Endothelial cell of umbilical vein (primary cell): Measurements from ENCODE around the gene CCR5. TPM values are rescaled to one million over a fixed set of nuclear protein-coding genes. Genes with fewer than 3 reads are reported as not detected.

Experiments used
- BruUV-seq: library from RNA; stranded (reverse); fragments of 400-500 nt; replicated peaks from 2 replicates; lab custom pipeline; 2021; lab: Mats Ljungman, UMichigan
- CTCF ChIA-PET: fragments of 300-600, 350-600 bp; sonication (Branson Sonifier 250); formaldehyde crosslinking; loops from one replicate; lab custom pipeline; 2021; ENCODE audit warnings: antibody characterized with exemption, inconsistent platforms; lab: Charles Lee
- POLR2A ChIA-PET: fragments of 300-600, 350-600 bp; sonication (Branson Sonifier 250); formaldehyde crosslinking; loops from one replicate; lab custom pipeline; 2021; ENCODE audit warnings: antibody characterized with exemption, inconsistent platforms; lab: Charles Lee
- DNase-seq: peaks from one replicate; pipeline ENCODE4 v3.0.0-alpha.2; 2011; ENCODE audit warnings: low read depth, low spot score
- FAIRE-seq: peaks from 2 replicates; lab custom pipeline; 2011; peaks lifted over from hg19 to GRCh38; lab: Jason Lieb, UNC
- H2AFZ ChIP-seq: 2 replicates; pipeline ENCODE4 v1.6.0; 2012; ENCODE audit warnings: low read depth, low read length, control low read depth, inconsistent platforms
- H3K27ac ChIP-seq: 2 replicates; pipeline ENCODE4 v1.5.1; 2011; ENCODE audit warnings: low read depth, mild to moderate bottlenecking, control low read depth, low read length, moderate library complexity; ENCODE audit not compliant: insufficient read depth
- H3K27me3 ChIP-seq, 2 experiments: 2 replicates each; pipeline versions ENCODE4 v1.6.0 to v1.6.1; 2011; ENCODE audit warnings: low read length in 2 of 2, mixed read lengths in 1 of 2; ENCODE audit not compliant: control insufficient read depth in 2 of 2, insufficient read depth in 2 of 2
- H3K36me3 ChIP-seq, 2 experiments: 2 replicates in 1 of 2; 3 replicates in 1 of 2; pipeline ENCODE4 v1.5.1; 2011; ENCODE audit warnings: low read length in 2 of 2, mild to moderate bottlenecking in 1 of 2, moderate library complexity in 1 of 2; ENCODE audit not compliant: control insufficient read depth in 2 of 2, insufficient read depth in 2 of 2; ENCODE audit errors: extremely low read depth in 1 of 2
- H3K4me1 ChIP-seq: 3 replicates; pipeline ENCODE4 v1.5.1; 2011; ENCODE audit warnings: mild to moderate bottlenecking, low read length; ENCODE audit not compliant: control insufficient read depth, insufficient read depth; ENCODE audit errors: extremely low read depth
- H3K4me2 ChIP-seq: 2 replicates; pipeline ENCODE4 v1.6.1; 2011; ENCODE audit warnings: low read length, control low read depth, mixed read lengths; ENCODE audit not compliant: insufficient read depth
- H3K4me3 ChIP-seq, 3 experiments: fragments of 200-600 bp in 1 of 3; sonication (generic), shearing (Covaris generic) in 1 of 3; replicated peaks in 1 of 3; 2 replicates each; pipeline ENCODE4 v1.5.1; 2011 to 2016; ENCODE audit warnings: control low read depth in 3 of 3, low read length in 3 of 3, mild to moderate bottlenecking in 2 of 3, inconsistent platforms in 1 of 3, low read depth in 1 of 3, moderate library complexity in 1 of 3; ENCODE audit not compliant: insufficient read depth in 1 of 3
- H3K79me2 ChIP-seq: 2 replicates; pipeline ENCODE4 v1.6.0; 2012; ENCODE audit warnings: low read length, inconsistent platforms; ENCODE audit not compliant: control insufficient read depth, insufficient read depth
- H3K9ac ChIP-seq: replicated peaks from 2 replicates; pipeline ENCODE3; 2011; ENCODE audit warnings: low read length, control low read depth; ENCODE audit not compliant: insufficient read depth; ENCODE audit errors: extremely low read depth
- H3K9me1 ChIP-seq: replicated peaks from 3 replicates; pipeline ENCODE4 v1.6.0; 2011; ENCODE audit warnings: mild to moderate bottlenecking, low read length; ENCODE audit not compliant: control insufficient read depth, insufficient read depth; ENCODE audit errors: extremely low read depth
- H3K9me3 ChIP-seq: replicated peaks from 2 replicates; pipeline ENCODE4 v1.5.1; 2012; ENCODE audit warnings: low read length, inconsistent platforms; ENCODE audit not compliant: control insufficient read depth, insufficient read depth
- H4K20me1 ChIP-seq: replicated peaks from 2 replicates; pipeline ENCODE3; 2011; ENCODE audit warnings: mild to moderate bottlenecking, low read length; ENCODE audit not compliant: control insufficient read depth, insufficient read depth; ENCODE audit errors: extremely low read depth
- CTCF ChIP-seq, 2 donors: IDR thresholded peaks; 1 replicate in 1 of 2; 2 replicates in 1 of 2; pipeline ENCODE4 v1.5.1; 2011; ENCODE audit warnings: low read length in 2 of 2, mild to moderate bottlenecking in 2 of 2, moderate library complexity in 2 of 2, control low read depth in 1 of 2, inconsistent platforms in 1 of 2, low read depth in 1 of 2; ENCODE audit not compliant: insufficient read depth in 1 of 2; ENCODE audit errors: extremely low read depth in 1 of 2
- EZH2 ChIP-seq: IDR thresholded peaks from 2 replicates; pipeline ENCODE4 v1.6.1; 2012; ENCODE audit warnings: borderline replicate concordance, low read depth, mild to moderate bottlenecking, moderate library complexity, low read length, inconsistent platforms; ENCODE audit not compliant: severe bottlenecking
- FOS ChIP-seq: IDR thresholded peaks from 2 replicates; pipeline ENCODE4 v1.6.1; 2011; ENCODE audit warnings: mild to moderate bottlenecking, low read length, moderate library complexity, borderline replicate concordance; ENCODE audit not compliant: insufficient read depth
- GATA2 ChIP-seq: IDR thresholded peaks from 2 replicates; pipeline ENCODE4 v1.7.0; 2011; ENCODE audit warnings: low read depth, mild to moderate bottlenecking, moderate library complexity, mixed read lengths, low read length; ENCODE audit not compliant: insufficient read length, insufficient read depth
- JUN ChIP-seq: IDR thresholded peaks from 2 replicates; pipeline ENCODE4 v1.6.1; 2011; ENCODE audit warnings: borderline replicate concordance, low read depth; ENCODE audit not compliant: insufficient read length, insufficient read depth
- MAX ChIP-seq: IDR thresholded peaks from 2 replicates; pipeline ENCODE4 v1.6.1; 2011; ENCODE audit not compliant: insufficient read depth, insufficient read length
- MYC ChIP-seq: IDR thresholded peaks from one replicate; pipeline ENCODE4 v1.6.1; 2011; ENCODE audit warnings: mild to moderate bottlenecking, low read depth, low read length
- POLR2A ChIP-seq: IDR thresholded peaks from 2 replicates; pipeline ENCODE4 v1.6.1; 2012; ENCODE audit warnings: low read depth, mild to moderate bottlenecking, control low read depth, low read length
- POLR2AphosphoS5 ChIP-seq: IDR thresholded peaks from 2 replicates; pipeline ENCODE4 v1.6.1; 2012; ENCODE audit warnings: low read depth, mild to moderate bottlenecking, control low read depth, low read length, moderate library complexity; ENCODE audit not compliant: insufficient read depth
- dilution Hi-C: fragments of 300-500 bp; cut with MboI; formaldehyde crosslinking; loops from one replicate; pipeline ENCODE4 v1.15.0; 2019; ENCODE audit warnings: low sequenced_read_pairs; ENCODE audit not compliant: extremely low pct_ligation_motif_present
- intact Hi-C: fragments of 100-400 bp; cut with micrococcal nuclease; formaldehyde crosslinking; loops from one replicate; pipeline ENCODE4 v1.10.0; 2022
- polyA plus RNA-seq, 4 experiments: library from polyadenylated mRNA; depleted of rRNA in 3 of 4; stranded (reverse) in 3 of 4; unstranded in 1 of 4; fragments of >200 nt; gene quantifications; 2 replicates each; pipeline versions ENCODE4 v1.2.1 to v1.2.3, GENCODE V29; 2011 to 2012; ENCODE audit warnings: missing spikeins in 1 of 4
- total RNA-seq: library from RNA; stranded (reverse); gene quantifications from 2 replicates; pipeline ENCODE4 v1.2.3, GENCODE V29; 2021

The CCR5 gene
- total and polyA plus RNA-seq, 2 donors (not counting 3 experiments of a cell fraction or from before 2014, with no cell fraction given): not detected

GRCh38 chr3:46375814-46376213 lies 5.1 kb downstream of the CCR5 start:
- Histone ChIP-seq H2AFZ (no peak overlapping the region), H4K20me1 (no peaks in the 10 kb centered on the region), H3K4me2 (no peak overlapping the region), H3K9me1 (no peaks in the 10 kb centered on the region), H3K36me3 (no peaks in the 10 kb centered on the region), H3K4me1 (no peaks in the 10 kb centered on the region), H3K79me2 (no peaks in the 10 kb centered on the region), H3K9ac (no peak overlapping the region), H3K9me3 (no peaks in the 10 kb centered on the region), H3K4me3 (no peak overlapping the region), H3K27ac (no peak overlapping the region), H3K27me3 (peaks cover 8 to 12% of the 10 kb centered on the region in 2 experiments)
- DNase-seq (no peak), FAIRE-seq (no peak)
- intact Hi-C loops: loop anchor here (5.0 to 10.0 kb wide), 2 partner anchors 179 to 299 kb away; no protein-coding TSS in a partner anchor
- ChIA-PET CTCF (no interaction called here), POLR2A (no interaction called here)
- dilution Hi-C loops: no loop called here
- TF ChIP-seq POLR2AphosphoS5: no peak
- TF ChIP-seq EZH2: no peak
- TF ChIP-seq FOS: no peak
- TF ChIP-seq POLR2A: no peak
- TF ChIP-seq MYC: no peak
- no peak for TF ChIP-seq JUN
- TF ChIP-seq CTCF (IDR thresholded peaks at IDR 0.05; ENCODE audit: extremely low read depth in 1 of 2, insufficient read depth in 1 of 2, low read depth in 1 of 2, low read length in 2 of 2): no peak
- TF ChIP-seq MAX: no peak
- no peak for TF ChIP-seq GATA2
- no TSS peak for BruUV-seq
